Small intestine (tissue), 7 donors: ENCODE results near the gene CRKL. TPM values are rescaled to one million over a fixed set of nuclear protein-coding genes. Genes with fewer than 3 reads are reported as not detected.

ENCODE experiments used
- DNase-seq, 2 donors: peaks; one replicate each; pipeline versions ENCODE4 v3.0.0 to v3.0.0-alpha.2; 2013
- FAIRE-seq: peaks from 2 replicates; lab custom pipeline; 2012; peaks lifted over from hg19 to GRCh38; lab: Jason Lieb, UNC
- H3K27ac ChIP-seq, 3 donors: one replicate each; pipeline ENCODE4 v1.5.1; 2013; ENCODE audit warnings: low read length in 2 of 3, mild to moderate bottlenecking in 2 of 3, control low read depth in 1 of 3, inconsistent platforms in 1 of 3, low read depth in 1 of 3, moderate library complexity in 1 of 3
- H3K27me3 ChIP-seq, 3 donors: one replicate each; pipeline ENCODE4 v1.6.1; 2013; ENCODE audit warnings: low read length in 3 of 3, inconsistent platforms in 1 of 3; ENCODE audit not compliant: control insufficient read depth in 3 of 3, insufficient read depth in 3 of 3
- H3K36me3 ChIP-seq, 3 donors: one replicate each; pipeline ENCODE4 v1.6.1; 2013; ENCODE audit warnings: low read length in 3 of 3, inconsistent platforms in 1 of 3, low read depth in 1 of 3, mild to moderate bottlenecking in 1 of 3, moderate library complexity in 1 of 3; ENCODE audit not compliant: control insufficient read depth in 3 of 3, insufficient read depth in 2 of 3
- H3K4me1 ChIP-seq, 3 donors: one replicate each; pipeline ENCODE4 v1.6.1; 2013; ENCODE audit warnings: low read length in 2 of 3, inconsistent platforms in 1 of 3, low read depth in 1 of 3, mild to moderate bottlenecking in 1 of 3, moderate library complexity in 1 of 3; ENCODE audit not compliant: control insufficient read depth in 3 of 3, insufficient read depth in 2 of 3
- H3K4me3 ChIP-seq, 3 donors: one replicate each; pipeline ENCODE4 v1.5.1; 2013; ENCODE audit warnings: low read length in 3 of 3, control low read depth in 1 of 3, inconsistent platforms in 1 of 3, low read depth in 1 of 3, mild to moderate bottlenecking in 1 of 3, moderate library complexity in 1 of 3
- H3K9me3 ChIP-seq, 2 donors: one replicate each; pipeline ENCODE4 v1.6.1; 2013; ENCODE audit warnings: low read depth in 1 of 2, low read length in 1 of 2; ENCODE audit not compliant: control insufficient read depth in 2 of 2, insufficient read depth in 1 of 2
- WGBS, 3 donors: extraction: QIAGEN DNeasy Blood & Tissue Kit; methylation state at CpG; one replicate each; pipeline ENCODE4 v1.1.7; 2013; 5-methylcytosine and 5-hydroxymethylcytosine counted together
- polyA plus RNA-seq, 4 donors: library from polyadenylated mRNA; stranded (reverse) in 3 of 4; unstranded in 1 of 4; fragments of 200-250 nt in 3 of 4; fragments of 120-200 nt in 1 of 4; gene quantifications; one replicate each; pipeline versions ENCODE4 v1.2.1 to v1.2.3, GENCODE V29; 2013
- donor health status: healthy with polysubstance abuse.
- donor health status: control.
- donor health status: control.
- donor health status: Bipolar disorder and iron deficiency.
- donor health status: healthy.

CRKL gene
- polyA plus RNA-seq, 4 donors, result 18.6 to 57.8 (median 22.0) TPM

GRCh38 chr22:20973634-20974286, 56.6 kb downstream of the CRKL start:
- WGBS, 3 donors, result 61 to 69% (median 66%) methylated on average over 21 of the region's 21 CpGs
- no peaks in the 10 kb centered on the region for H3K27me3 ChIP-seq
- FAIRE-seq (no peak), DNase-seq (no peak)
- no peaks in the 10 kb centered on the region for H3K4me1 ChIP-seq
- no peak overlapping the region for H3K27ac ChIP-seq
- peaks cover 0 to 6% of the 10 kb centered on the region in 2 donors for H3K9me3 ChIP-seq
- no peak overlapping the region for H3K4me3 ChIP-seq
- no peaks in the 10 kb centered on the region for H3K36me3 ChIP-seq

DNA sequence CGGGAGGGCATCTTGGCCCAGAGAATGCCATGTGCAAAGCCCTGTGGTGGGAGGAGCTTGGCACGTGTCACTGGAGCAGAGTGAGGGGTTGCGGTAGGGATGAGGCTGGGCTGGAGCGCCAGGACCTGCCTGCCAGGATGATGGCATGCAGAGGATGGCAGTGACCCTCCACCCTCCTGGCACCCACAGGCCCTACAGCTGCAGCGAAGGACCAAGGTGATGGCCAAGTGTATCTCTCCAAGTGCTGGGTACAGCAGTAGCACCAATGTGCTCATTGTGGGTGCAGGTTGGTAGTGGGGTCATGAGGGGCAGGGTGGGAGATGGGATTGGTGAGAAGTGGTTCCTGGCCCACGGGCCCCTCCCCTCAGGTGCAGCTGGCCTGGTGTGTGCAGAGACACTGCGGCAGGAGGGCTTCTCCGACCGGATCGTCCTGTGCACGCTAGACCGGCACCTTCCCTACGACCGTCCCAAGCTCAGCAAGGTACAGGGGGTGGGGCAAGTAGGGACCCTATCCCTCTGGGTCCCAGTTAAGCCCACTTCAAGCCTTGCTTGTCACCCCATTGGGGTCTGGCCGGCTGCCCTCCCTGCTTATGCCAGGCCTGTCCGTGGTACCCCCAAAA, 57.2 kb downstream of the CRKL start:
- 73 to 82% (median 76%) methylated on average over 16 of the region's 16 CpGs for WGBS, 3 donors
- peaks cover 0 to 2% (median 0%) of the 10 kb centered on the region in 3 donors for H3K4me1 ChIP-seq
- DNase-seq (no peak), FAIRE-seq (no peak)
- peaks cover 0 to 9% of the 10 kb centered on the region in 2 donors for H3K9me3 ChIP-seq
- H3K27me3 ChIP-seq, result peaks cover 0 to under 1% (median 0%) of the 10 kb centered on the region in 3 donors
- H3K36me3 ChIP-seq, result no peaks in the 10 kb centered on the region
- H3K27ac ChIP-seq, result no peak overlapping the region
- no peak overlapping the region for H3K4me3 ChIP-seq

DNA sequence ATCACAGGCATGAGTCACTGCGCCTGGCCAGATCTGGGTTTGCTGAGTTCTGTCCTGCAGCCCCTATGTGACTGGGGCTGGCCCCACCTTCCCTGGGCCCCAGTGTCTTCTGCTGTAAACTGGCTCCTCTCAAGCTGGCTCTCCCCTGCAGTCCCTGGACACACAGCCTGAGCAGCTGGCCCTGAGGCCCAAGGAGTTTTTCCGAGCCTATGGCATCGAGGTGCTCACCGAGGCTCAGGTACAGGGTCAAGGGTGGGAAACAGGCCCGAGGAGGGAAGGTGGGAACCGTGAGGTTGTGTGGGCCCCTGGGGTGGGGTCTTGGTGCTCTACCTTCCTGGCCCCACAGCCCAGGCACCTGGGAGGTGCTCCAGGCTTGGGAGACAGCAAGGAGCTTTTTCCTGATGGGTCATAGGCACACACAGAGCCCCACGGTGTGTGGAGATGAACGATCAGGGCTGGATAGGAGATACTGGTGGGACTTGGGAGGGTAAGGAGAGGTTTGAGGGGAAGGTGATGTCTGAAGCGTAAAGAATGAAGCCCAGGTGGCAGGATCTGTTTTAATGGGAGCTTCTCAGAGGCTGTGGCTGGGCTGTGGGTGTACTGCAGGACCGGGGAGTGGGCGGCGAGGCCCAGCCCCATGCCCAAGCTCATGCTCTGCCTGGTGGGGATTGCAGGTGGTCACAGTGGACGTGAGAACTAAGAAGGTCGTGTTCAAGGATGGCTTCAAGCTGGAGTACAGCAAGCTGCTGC, 58.5 kb downstream of the CRKL start:
- no peaks in the 10 kb centered on the region for H3K36me3 ChIP-seq
- peaks cover 0 to 9% of the 10 kb centered on the region in 2 donors for H3K9me3 ChIP-seq
- WGBS, 3 donors, result 76 to 82% (median 80%) methylated on average over 14 of the region's 14 CpGs
- no peak overlapping the region for H3K27ac ChIP-seq
- H3K27me3 ChIP-seq, result peaks cover 0 to 3% (median 0%) of the 10 kb centered on the region in 3 donors
- DNase-seq (no peak), FAIRE-seq (no peak)
- H3K4me1 ChIP-seq, result peaks cover 0 to 15% (median 0%) of the 10 kb centered on the region in 3 donors
- H3K4me3 ChIP-seq, result no peak overlapping the region

DNA sequence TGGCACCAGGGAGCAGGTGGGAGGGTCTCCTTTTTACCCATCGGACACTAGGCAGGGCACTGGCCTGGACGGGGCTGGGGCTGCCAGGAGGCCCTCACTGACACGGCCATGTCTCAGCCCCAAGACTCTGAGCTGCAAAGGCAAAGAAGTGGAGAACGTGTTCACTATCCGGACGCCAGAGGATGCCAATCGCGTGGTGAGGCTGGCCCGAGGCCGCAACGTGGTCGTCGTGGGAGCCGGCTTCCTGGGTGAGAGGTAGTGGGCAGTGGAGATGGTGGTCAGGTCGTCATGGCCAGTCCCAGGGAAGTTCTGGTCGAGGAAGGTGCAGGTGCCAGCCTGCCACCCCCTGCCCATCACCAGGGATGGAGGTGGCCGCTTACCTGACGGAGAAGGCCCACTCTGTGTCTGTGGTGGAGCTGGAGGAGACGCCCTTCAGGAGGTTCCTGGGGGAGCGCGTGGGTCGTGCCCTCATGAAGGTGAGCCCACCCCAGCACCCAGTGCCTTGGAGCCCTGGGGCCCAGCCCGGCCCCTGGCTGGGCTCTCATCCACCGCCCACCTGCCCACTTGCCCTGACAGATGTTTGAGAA, 59.2 kb downstream of the CRKL start:
- Histone ChIP-seq H3K4me1 (peaks cover 0 to 22% (median 0%) of the 10 kb centered on the region in 3 donors), H3K27me3 (peaks cover 0 to 3% (median 0%) of the 10 kb centered on the region in 3 donors), H3K27ac (no peak overlapping the region), H3K36me3 (no peaks in the 10 kb centered on the region), H3K4me3 (no peak overlapping the region), H3K9me3 (peaks cover 0 to 9% of the 10 kb centered on the region in 2 donors)
- FAIRE-seq (no peak), DNase-seq (no peak)
- WGBS, 3 donors, result 80 to 86% (median 84%) methylated on average over 24 of the region's 24 CpGs

- WGBS, 3 donors, result 78 to 83% (median 83%) methylated on average over 11 of the region's 11 CpGs
- H3K9me3 ChIP-seq, result peaks cover 0 to 9% of the 10 kb centered on the region in 2 donors
- H3K4me3 ChIP-seq, result no peak overlapping the region
- H3K27me3 ChIP-seq, result peaks cover 0 to 3% (median 0%) of the 10 kb centered on the region in 3 donors
- no peaks in the 10 kb centered on the region for H3K36me3 ChIP-seq
- FAIRE-seq (no peak), DNase-seq (no peak)
- H3K27ac ChIP-seq, result no peak overlapping the region
- H3K4me1 ChIP-seq, result peaks cover 0 to 25% (median 0%) of the 10 kb centered on the region in 3 donors
These were observed 59.8 kb downstream of the CRKL start for GRCh38 chr22:20977019-20977418.

DNA sequence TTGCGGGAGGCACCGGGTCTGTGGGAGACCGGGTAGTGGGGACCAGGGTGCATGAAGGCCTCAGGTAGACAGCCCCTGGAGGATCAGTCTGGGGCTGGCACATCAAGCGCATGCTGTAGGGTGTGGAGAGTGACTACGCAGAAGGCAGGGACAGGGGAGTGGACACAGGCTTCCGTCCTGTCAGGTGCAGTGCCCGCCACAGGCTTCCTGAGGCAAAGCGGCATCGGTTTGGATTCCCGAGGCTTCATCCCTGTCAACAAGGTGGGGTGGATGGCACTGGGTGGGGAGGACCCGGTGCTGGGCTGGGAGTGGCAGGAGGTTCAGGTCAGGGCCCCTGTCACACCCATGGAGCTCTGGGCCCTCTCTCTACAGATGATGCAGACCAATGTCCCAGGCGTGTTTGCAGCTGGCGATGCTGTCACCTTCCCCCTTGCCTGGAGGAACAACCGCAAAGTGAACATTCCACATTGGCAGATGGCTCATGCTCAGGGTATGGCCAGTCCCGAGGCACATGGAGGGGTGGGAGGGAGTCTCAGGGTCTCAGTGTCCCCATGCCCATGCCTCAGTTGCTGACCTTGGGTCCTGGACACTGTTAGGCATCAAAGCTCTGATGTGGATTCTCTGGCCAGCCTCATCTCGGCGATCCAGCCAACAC, 60.4 kb downstream of the CRKL start:
- Histone ChIP-seq H3K4me3 (no peak overlapping the region), H3K27me3 (peaks cover 0 to 3% (median 0%) of the 10 kb centered on the region in 3 donors), H3K36me3 (no peaks in the 10 kb centered on the region), H3K4me1 (peaks cover 0 to 25% (median 0%) of the 10 kb centered on the region in 3 donors), H3K9me3 (peaks cover 0 to 9% of the 10 kb centered on the region in 2 donors), H3K27ac (no peak overlapping the region)
- DNase-seq (no peak), FAIRE-seq (no peak)
- WGBS, 3 donors, result 86 to 91% (median 87%) methylated on average over 17 of the region's 17 CpGs

GRCh38 chr22:20978419-20978818, 61.2 kb downstream of the CRKL start:
- WGBS, 3 donors, result 79 to 88% (median 87%) methylated on average over 2 of the region's 2 CpGs
- FAIRE-seq, result no peak

More at GRCh38 chr22:20978419-20978818, 61.2 kb downstream of the CRKL start:
- DNase-seq, result no peak
- no peak overlapping the region for H3K4me3 ChIP-seq
- peaks cover 0 to 9% of the 10 kb centered on the region in 2 donors for H3K9me3 ChIP-seq
- H3K27ac ChIP-seq, result no peak overlapping the region
- H3K4me1 ChIP-seq, result peaks cover 0 to 31% (median 0%) of the 10 kb centered on the region in 3 donors
- peaks cover 0 to 4% (median 0%) of the 10 kb centered on the region in 3 donors for H3K36me3 ChIP-seq
- peaks cover 0 to 3% (median 0%) of the 10 kb centered on the region in 3 donors for H3K27me3 ChIP-seq
